ENCODE measurements around the gene C9orf43. TPM values are rescaled to one million over a fixed set of nuclear protein-coding genes. Genes with fewer than 3 reads are reported as not detected.

Gene C9orf43
- total RNA-seq, 2 experiments from 2014 or later: 0.37 to 0.54 TPM

- no peak overlapping the region for H3K4me3 Mint-ChIP-seq
- ChIA-PET POLR2A (no interaction called here), CTCF (interaction anchor here (1.3 to 1.8 kb wide), 3 partner anchors 16 to 179 kb away, joined by 3 to 4 read pairs (median 3); no protein-coding TSS in a partner anchor)
- no peak overlapping the region for H3K27ac Mint-ChIP-seq
- H3K4me1 Mint-ChIP-seq: peaks cover 23% of the 10 kb centered on the region
- H3K27me3 Mint-ChIP-seq: peaks cover 4% of the 10 kb centered on the region
- H3K36me3 Mint-ChIP-seq (ENCODE audit: low read depth): no peaks in the 10 kb centered on the region
- peak; percentile 67 for DNase-seq
- H3K9me3 Mint-ChIP-seq: no peaks in the 10 kb centered on the region
Measured at GRCh38 chr9:113479174-113479621, 68.7 kb downstream of the C9orf43 start.

Other genes starting within 250 kb of the C9orf43 start
- 10 to 100 TPM; 33.6 to 39.3 TPM for gene FKBP15, start 189.5 kb upstream of the C9orf43 start, total RNA-seq
- gene SLC31A1, start 189.2 kb upstream of the C9orf43 start, total RNA-seq: 10 to 100 TPM in 1 of 2 experiments, 1 to 10 TPM in 1; 9.2 to 10.4 TPM
- gene CDC26, start 135.2 kb upstream of the C9orf43 start, total RNA-seq: 10 to 100 TPM; 28.8 to 31.0 TPM
- gene PRPF4, start 135.1 kb upstream of the C9orf43 start, total RNA-seq: 10 to 100 TPM; 30.6 to 32.4 TPM
- gene RNF183, start 107.4 kb upstream of the C9orf43 start, total RNA-seq: not detected
- gene WDR31, start 70.5 kb upstream of the C9orf43 start, total RNA-seq: under 1 TPM; 0.55 to 0.87 TPM
- 1 to 10 TPM; 2.0 to 2.3 TPM for gene BSPRY, start 61.2 kb upstream of the C9orf43 start, total RNA-seq
- gene HDHD3, start 33.8 kb upstream of the C9orf43 start, total RNA-seq: 10 to 100 TPM; 16.2 to 20.2 TPM
- 10 to 100 TPM; 37.5 to 40.6 TPM for gene ALAD, start 9.5 kb upstream of the C9orf43 start, total RNA-seq
- 10 to 100 TPM; 66.6 to 73.1 TPM for gene POLE3, start 72 bp upstream of the C9orf43 start, total RNA-seq
- 10 to 100 TPM; 41.5 to 41.6 TPM for gene RGS3, start 53.0 kb downstream of the C9orf43 start, total RNA-seq